Panc1 (cell line): ENCODE measurements around the gene LTN1. TPM values are rescaled to one million over a fixed set of nuclear protein-coding genes. Genes with fewer than 3 reads are reported as not detected.

ENCODE experiments used
- ATAC-seq: fragments of 200-7000 bp; cut with Tn5 transposase; 2 replicates; pipeline ENCODE4 v1.9.1; 2020; ENCODE audit warnings: mild to moderate bottlenecking, moderate library complexity
- BruUV-seq: library from RNA; stranded (reverse); fragments of 400-500 nt; replicated peaks from 2 replicates; lab custom pipeline; 2021; lab: Mats Ljungman, UMichigan
- CTCF ChIA-PET: fragments of 300-600 bp; sonication (Branson Sonifier 250); formaldehyde crosslinking; loops from one replicate; lab custom pipeline; 2022; ENCODE audit warnings: antibody characterized with exemption; lab: Charles Lee
- POLR2A ChIA-PET: fragments of 300-600 bp; sonication (Branson Sonifier 250); formaldehyde crosslinking; loops from one replicate; lab custom pipeline; 2022; ENCODE audit warnings: antibody characterized with exemption; lab: Charles Lee
- DNase-seq: peaks from one replicate; pipeline ENCODE4 v3.0.0-alpha.2; 2010; ENCODE audit warnings: low read depth, low spot score
- H3K27ac ChIP-seq: 2 replicates; pipeline ENCODE4 v1.5.1; 2011; ENCODE audit warnings: mild to moderate bottlenecking, low read length, inconsistent platforms
- H3K27me3 ChIP-seq: fragments of 200-500 bp; sonication (Bioruptor generic); 2 replicates; pipeline ENCODE4 v1.6.0; 2014; ENCODE audit warnings: low read length, inconsistent platforms; ENCODE audit not compliant: control insufficient read depth, insufficient read depth
- H3K36me3 ChIP-seq: fragments of 200-500 bp; sonication (Bioruptor generic); 2 replicates; pipeline ENCODE4 v1.5.1; 2014; ENCODE audit warnings: inconsistent platforms, mild to moderate bottlenecking, low read length, moderate library complexity; ENCODE audit not compliant: control insufficient read depth, insufficient read depth
- H3K4me1 ChIP-seq: 2 replicates; pipeline ENCODE4 v1.5.1; 2011; ENCODE audit warnings: inconsistent platforms, mild to moderate bottlenecking, low read length, moderate library complexity; ENCODE audit not compliant: control insufficient read depth, insufficient read depth
- H3K4me3 ChIP-seq, 2 experiments: 2 replicates each; pipeline ENCODE4 v1.5.1; 2011 to 2012; ENCODE audit warnings: low read depth in 2 of 2, low read length in 2 of 2, mild to moderate bottlenecking in 2 of 2, inconsistent platforms in 1 of 2, moderate library complexity in 1 of 2
- H3K9me3 ChIP-seq: fragments of 200-500 bp; sonication (Bioruptor generic); 2 replicates; pipeline ENCODE4 v1.5.1; 2014; ENCODE audit warnings: low read depth, mild to moderate bottlenecking, inconsistent platforms, low read length, moderate library complexity; ENCODE audit not compliant: control insufficient read depth, insufficient read depth
- POLR2AphosphoS5 ChIP-seq: IDR thresholded peaks from 2 replicates; pipeline ENCODE4 v1.6.1; 2012; ENCODE audit warnings: mild to moderate bottlenecking, low read depth, low read length, moderate library complexity
- SIN3A ChIP-seq: IDR thresholded peaks from 2 replicates; pipeline ENCODE4 v1.6.1; 2012; ENCODE audit warnings: low read depth, mild to moderate bottlenecking, low read length, moderate library complexity, borderline replicate concordance; ENCODE audit not compliant: insufficient read depth
- TCF7L2 ChIP-seq: IDR thresholded peaks from 2 replicates; pipeline ENCODE4 v1.6.1; 2011; ENCODE audit warnings: mild to moderate bottlenecking, low read depth, low read length, inconsistent platforms
- in situ Hi-C: cut with HindIII; loops from 2 replicates; pipeline ENCODE4 v1.10.0; 2016; ENCODE audit warnings: low sequenced_read_pairs, low pct_unique_long_range_greater_than_20kb
- intact Hi-C: fragments of 100-400 bp; cut with micrococcal nuclease; formaldehyde crosslinking; loops from one replicate; pipeline ENCODE4 v1.10.0; 2022; ENCODE audit not compliant: unreplicated experiment
- total RNA-seq: library from RNA; stranded (reverse); gene quantifications from one replicate; pipeline ENCODE4 v1.2.1, GENCODE V29; 2021; ENCODE audit not compliant: unreplicated experiment
- TF ChIP-seq, protein P1 (sequence below): fragments of 450-650 bp; IDR thresholded peaks from 2 replicates; pipeline ENCODE4 v1.5.1; 2017; ENCODE audit warnings: mild to moderate bottlenecking
- TF ChIP-seq, protein P2 (sequence below), 2 experiments: IDR thresholded peaks; 2 replicates each; pipeline ENCODE4 v1.6.1; 2011 to 2012; ENCODE audit warnings: low read depth in 2 of 2, control low read depth in 1 of 2, low read length in 1 of 2, mild to moderate bottlenecking in 1 of 2, moderate library complexity in 1 of 2; ENCODE audit not compliant: insufficient read depth in 1 of 2

The LTN1 gene
- total RNA-seq, 1 experiment from 2014 or later = 19.7 TPM

DNA sequence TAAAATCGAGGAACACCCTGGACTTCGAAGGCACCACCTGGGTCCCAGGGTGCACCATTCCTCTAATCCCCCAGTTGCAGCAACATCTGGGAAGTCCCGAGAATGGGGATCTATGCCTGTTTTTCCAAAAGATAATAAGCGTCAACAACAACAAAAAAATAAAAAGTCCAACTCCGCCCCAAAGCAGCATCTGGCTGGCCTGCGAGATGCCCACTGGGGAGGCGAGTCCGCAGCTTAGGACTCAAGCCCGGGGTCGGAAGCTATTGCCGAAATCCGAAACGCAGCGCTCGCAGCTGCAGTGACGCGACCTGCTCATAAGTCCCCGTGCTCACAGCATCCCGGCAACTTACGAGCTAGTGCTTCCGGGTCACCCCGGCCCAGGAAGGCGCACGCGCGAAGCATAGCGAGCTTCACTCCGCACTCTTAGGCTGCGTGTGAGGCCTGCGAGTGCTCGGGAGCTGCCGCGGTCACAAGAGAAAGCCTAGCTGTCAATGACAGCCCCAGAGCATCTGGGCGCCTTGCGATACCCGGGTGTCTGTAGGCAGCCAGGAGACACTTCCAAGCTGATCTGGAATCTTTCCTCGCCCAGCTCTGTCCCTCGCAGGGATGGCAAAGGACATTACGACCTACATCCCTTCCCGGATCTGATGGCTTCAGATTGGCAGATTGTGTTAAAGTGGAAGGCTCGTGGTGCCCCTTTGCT is 9.9 kb upstream of the LTN1 start:
- BruUV-seq = no TSS peak

DNA sequence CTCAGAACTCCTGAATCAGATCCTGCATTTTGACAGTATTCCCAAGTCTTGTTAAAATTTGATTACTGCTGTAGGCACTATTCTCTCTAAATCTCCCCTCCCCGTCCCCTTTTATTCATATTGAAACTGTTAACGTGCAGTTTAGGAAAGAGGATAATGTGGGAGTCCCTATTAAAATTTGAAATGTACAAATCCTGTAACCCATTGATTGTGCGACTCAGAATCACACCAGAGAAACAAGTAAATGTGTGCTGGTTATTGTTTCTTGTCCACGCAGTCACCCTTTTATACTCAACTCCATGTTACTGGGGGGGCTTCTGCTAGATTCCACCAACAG is 584 bp upstream of the LTN1 start:
- intact Hi-C loops = no loop called here

More for the DNA sequence above, 9.9 kb upstream of the LTN1 start:
- Histone ChIP-seq H3K4me1 (no peaks in the 10 kb centered on the region), H3K27me3 (no peaks in the 10 kb centered on the region), H3K27ac (peak overlapping the region; percentile 93), H3K36me3 (no peaks in the 10 kb centered on the region), H3K9me3 (no peaks in the 10 kb centered on the region), H3K4me3 (peak overlapping the region; percentile 59 to 78)
- intact Hi-C loops = no loop called here
- DNase-seq (peak; percentile 75), ATAC-seq (peak; percentile 100)
- CTCF ChIA-PET = no interaction called here
- TF ChIP-seq, protein P1, sequence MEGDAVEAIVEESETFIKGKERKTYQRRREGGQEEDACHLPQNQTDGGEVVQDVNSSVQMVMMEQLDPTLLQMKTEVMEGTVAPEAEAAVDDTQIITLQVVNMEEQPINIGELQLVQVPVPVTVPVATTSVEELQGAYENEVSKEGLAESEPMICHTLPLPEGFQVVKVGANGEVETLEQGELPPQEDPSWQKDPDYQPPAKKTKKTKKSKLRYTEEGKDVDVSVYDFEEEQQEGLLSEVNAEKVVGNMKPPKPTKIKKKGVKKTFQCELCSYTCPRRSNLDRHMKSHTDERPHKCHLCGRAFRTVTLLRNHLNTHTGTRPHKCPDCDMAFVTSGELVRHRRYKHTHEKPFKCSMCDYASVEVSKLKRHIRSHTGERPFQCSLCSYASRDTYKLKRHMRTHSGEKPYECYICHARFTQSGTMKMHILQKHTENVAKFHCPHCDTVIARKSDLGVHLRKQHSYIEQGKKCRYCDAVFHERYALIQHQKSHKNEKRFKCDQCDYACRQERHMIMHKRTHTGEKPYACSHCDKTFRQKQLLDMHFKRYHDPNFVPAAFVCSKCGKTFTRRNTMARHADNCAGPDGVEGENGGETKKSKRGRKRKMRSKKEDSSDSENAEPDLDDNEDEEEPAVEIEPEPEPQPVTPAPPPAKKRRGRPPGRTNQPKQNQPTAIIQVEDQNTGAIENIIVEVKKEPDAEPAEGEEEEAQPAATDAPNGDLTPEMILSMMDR = no peak
- peak; percentile 86; the same call in 1 of the 2 replicates for TF ChIP-seq SIN3A
- peak; percentile 95 for TF ChIP-seq POLR2AphosphoS5
- POLR2A ChIA-PET = interaction anchor here (0.5 to 1.3 kb wide), 4 partner anchors 10 to 22 kb away, joined by 4 to 24 read pairs (median 6); partner anchors contain the start of genes LTN1 and USP16
- in situ Hi-C loops = no loop called here

More for the DNA sequence above, 584 bp upstream of the LTN1 start:
- peaks cover 4% of the 10 kb centered on the region; the same call in 1 of the 2 replicates for H3K36me3 ChIP-seq
- peaks cover 5% of the 10 kb centered on the region; the same call in 1 of the 2 replicates for H3K4me1 ChIP-seq
- ATAC-seq (no peak), DNase-seq (no peak)
- H3K27me3 ChIP-seq = no peaks in the 10 kb centered on the region
- POLR2A ChIA-PET = interaction anchor here (0.8 to 0.9 kb wide), 2 partner anchors 10 to 31 kb away, joined by 3 to 24 read pairs; partner anchors contain the start of gene USP16
- in situ Hi-C loops = no loop called here
- no peaks in the 10 kb centered on the region for H3K9me3 ChIP-seq
- TF ChIP-seq POLR2AphosphoS5 (no peak), SIN3A (no peak), TCF7L2 (no peak)
- TF ChIP-seq, protein P2, sequence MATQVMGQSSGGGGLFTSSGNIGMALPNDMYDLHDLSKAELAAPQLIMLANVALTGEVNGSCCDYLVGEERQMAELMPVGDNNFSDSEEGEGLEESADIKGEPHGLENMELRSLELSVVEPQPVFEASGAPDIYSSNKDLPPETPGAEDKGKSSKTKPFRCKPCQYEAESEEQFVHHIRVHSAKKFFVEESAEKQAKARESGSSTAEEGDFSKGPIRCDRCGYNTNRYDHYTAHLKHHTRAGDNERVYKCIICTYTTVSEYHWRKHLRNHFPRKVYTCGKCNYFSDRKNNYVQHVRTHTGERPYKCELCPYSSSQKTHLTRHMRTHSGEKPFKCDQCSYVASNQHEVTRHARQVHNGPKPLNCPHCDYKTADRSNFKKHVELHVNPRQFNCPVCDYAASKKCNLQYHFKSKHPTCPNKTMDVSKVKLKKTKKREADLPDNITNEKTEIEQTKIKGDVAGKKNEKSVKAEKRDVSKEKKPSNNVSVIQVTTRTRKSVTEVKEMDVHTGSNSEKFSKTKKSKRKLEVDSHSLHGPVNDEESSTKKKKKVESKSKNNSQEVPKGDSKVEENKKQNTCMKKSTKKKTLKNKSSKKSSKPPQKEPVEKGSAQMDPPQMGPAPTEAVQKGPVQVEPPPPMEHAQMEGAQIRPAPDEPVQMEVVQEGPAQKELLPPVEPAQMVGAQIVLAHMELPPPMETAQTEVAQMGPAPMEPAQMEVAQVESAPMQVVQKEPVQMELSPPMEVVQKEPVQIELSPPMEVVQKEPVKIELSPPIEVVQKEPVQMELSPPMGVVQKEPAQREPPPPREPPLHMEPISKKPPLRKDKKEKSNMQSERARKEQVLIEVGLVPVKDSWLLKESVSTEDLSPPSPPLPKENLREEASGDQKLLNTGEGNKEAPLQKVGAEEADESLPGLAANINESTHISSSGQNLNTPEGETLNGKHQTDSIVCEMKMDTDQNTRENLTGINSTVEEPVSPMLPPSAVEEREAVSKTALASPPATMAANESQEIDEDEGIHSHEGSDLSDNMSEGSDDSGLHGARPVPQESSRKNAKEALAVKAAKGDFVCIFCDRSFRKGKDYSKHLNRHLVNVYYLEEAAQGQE (IDR thresholded peaks at IDR 0.05; ENCODE audit: insufficient read depth in 1 of 2, low read depth in 2 of 2, low read length in 1 of 2) = no peak
- TF ChIP-seq, protein P1 = no peak
- CTCF ChIA-PET = no interaction called here
- peak overlapping the region; percentile 93 to 97 for H3K4me3 ChIP-seq
- BruUV-seq = TSS peak; percentile 99
- peak overlapping the region; percentile 87 for H3K27ac ChIP-seq
